ENCODE measurements around the gene SHC4. TPM values are rescaled to one million over a fixed set of nuclear protein-coding genes. Genes with fewer than 3 reads are reported as not detected.

The SHC4 gene
- total and polyA plus RNA-seq, 2 of the 13 experiments (the other 11 are each of a cell fraction or from before 2014, with no cell fraction given), result 0.04 TPM; not detected in 1

DNA sequence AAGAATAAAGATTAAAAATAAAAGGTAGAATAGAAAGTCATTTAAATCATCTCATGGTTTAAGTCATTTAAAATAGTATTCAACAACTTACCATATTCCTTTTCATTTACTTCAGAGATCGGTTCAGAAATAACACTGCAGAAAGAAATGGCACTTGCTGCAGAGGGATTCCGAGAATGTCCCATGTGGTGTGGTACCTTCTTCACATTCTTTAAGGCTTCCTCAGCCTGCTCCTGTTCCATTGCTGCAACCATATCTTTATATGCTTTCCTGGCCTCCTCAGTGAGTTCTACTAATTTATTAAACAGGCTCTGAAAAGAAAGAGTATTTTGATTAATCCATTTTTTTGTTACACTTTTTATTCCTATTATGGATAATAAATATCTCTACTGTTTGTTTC is 32.6 kb upstream of the SHC4 start:
- Histone ChIP-seq H3K27me3 (ENCODE audit: control insufficient read depth in 1 of 2, insufficient read depth in 2 of 2, low read length in 2 of 2) (no peaks in the 10 kb centered on the region), H2AFZ (ENCODE audit: low read length) (no peak overlapping the region), H3K9ac (ENCODE audit: insufficient read depth, low read depth, low read length) (no peak overlapping the region), H3K79me2 (ENCODE audit: insufficient read depth, low read length) (no peaks in the 10 kb centered on the region), H3K9me3 (ENCODE audit: low read length) (no peaks in the 10 kb centered on the region), H3K27ac (ENCODE audit: extremely low read length, insufficient read depth, low read length) (no peak overlapping the region), H4K20me1 (ENCODE audit: insufficient read depth, low read length) (no peaks in the 10 kb centered on the region), H3K4me1 (ENCODE audit: insufficient read depth, low read length) (no peaks in the 10 kb centered on the region), H3K4me2 (ENCODE audit: low read depth, low read length) (no peak overlapping the region), H3K36me3 (replicated peaks in 1 of 2; ENCODE audit: control insufficient read depth in 1 of 2, insufficient read depth in 2 of 2, low read length in 2 of 2) (peaks cover 6 to 62% of the 10 kb centered on the region in 2 experiments), H3K4me3 (replicated peaks in 1 of 3; ENCODE audit: insufficient read depth in 1 of 3, low read depth in 2 of 3, low read length in 3 of 3) (no peak overlapping the region)
- FAIRE-seq (no peak), DNase-seq (ENCODE audit: low spot score) (no peak), ATAC-seq (no peak)
- intact Hi-C loops (cut with micrococcal nuclease; ENCODE audit: unreplicated experiment), result no loop called here
- 100% methylated on average over 2 of the region's 2 CpGs for WGBS (ENCODE audit: low lambda C conversion rate)
- no peak for TF ChIP-seq NFYC (CRISPR knock-in tag; IDR thresholded peaks at IDR 0.05)
- TF ChIP-seq ZNF510 (CRISPR knock-in tag; IDR thresholded peaks at IDR 0.05; ENCODE audit: low read depth), result no peak
- no peak for TF ChIP-seq FOXJ3 (CRISPR knock-in tag; IDR thresholded peaks at IDR 0.05; ENCODE audit: borderline replicate concordance)
- TF ChIP-seq TMF1 (CRISPR knock-in tag; IDR thresholded peaks at IDR 0.05; ENCODE audit: low read depth), result no peak
- no peak for TF ChIP-seq ZNF713 (CRISPR knock-in tag; IDR thresholded peaks at IDR 0.05)
- TF ChIP-seq CENPX (CRISPR knock-in tag; IDR thresholded peaks at IDR 0.05), result no peak
- TF ChIP-seq MATR3 (CRISPR knock-in tag; IDR thresholded peaks at IDR 0.05), result no peak
- no peak for TF ChIP-seq GFI1 (CRISPR knock-in tag; IDR thresholded peaks at IDR 0.05; ENCODE audit: borderline replicate concordance)
- no peak for TF ChIP-seq IRX3 (CRISPR knock-in tag; IDR thresholded peaks at IDR 0.05; ENCODE audit: borderline replicate concordance, low read depth)
- TF ChIP-seq, protein P1, sequence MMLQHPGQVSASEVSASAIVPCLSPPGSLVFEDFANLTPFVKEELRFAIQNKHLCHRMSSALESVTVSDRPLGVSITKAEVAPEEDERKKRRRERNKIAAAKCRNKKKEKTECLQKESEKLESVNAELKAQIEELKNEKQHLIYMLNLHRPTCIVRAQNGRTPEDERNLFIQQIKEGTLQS (CRISPR knock-in tag; IDR thresholded peaks at IDR 0.05), result no peak
- no peak for TF ChIP-seq ZBTB42 (CRISPR knock-in tag; IDR thresholded peaks at IDR 0.05)
- no peak for TF ChIP-seq ONECUT2 (CRISPR knock-in tag; IDR thresholded peaks at IDR 0.05)
- TF ChIP-seq, protein P2, sequence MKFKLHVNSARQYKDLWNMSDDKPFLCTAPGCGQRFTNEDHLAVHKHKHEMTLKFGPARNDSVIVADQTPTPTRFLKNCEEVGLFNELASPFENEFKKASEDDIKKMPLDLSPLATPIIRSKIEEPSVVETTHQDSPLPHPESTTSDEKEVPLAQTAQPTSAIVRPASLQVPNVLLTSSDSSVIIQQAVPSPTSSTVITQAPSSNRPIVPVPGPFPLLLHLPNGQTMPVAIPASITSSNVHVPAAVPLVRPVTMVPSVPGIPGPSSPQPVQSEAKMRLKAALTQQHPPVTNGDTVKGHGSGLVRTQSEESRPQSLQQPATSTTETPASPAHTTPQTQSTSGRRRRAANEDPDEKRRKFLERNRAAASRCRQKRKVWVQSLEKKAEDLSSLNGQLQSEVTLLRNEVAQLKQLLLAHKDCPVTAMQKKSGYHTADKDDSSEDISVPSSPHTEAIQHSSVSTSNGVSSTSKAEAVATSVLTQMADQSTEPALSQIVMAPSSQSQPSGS (CRISPR knock-in tag; IDR thresholded peaks at IDR 0.05), result no peak
- no peak for TF ChIP-seq KLF16 (CRISPR knock-in tag; IDR thresholded peaks at IDR 0.05)
- TF ChIP-seq, protein P3, sequence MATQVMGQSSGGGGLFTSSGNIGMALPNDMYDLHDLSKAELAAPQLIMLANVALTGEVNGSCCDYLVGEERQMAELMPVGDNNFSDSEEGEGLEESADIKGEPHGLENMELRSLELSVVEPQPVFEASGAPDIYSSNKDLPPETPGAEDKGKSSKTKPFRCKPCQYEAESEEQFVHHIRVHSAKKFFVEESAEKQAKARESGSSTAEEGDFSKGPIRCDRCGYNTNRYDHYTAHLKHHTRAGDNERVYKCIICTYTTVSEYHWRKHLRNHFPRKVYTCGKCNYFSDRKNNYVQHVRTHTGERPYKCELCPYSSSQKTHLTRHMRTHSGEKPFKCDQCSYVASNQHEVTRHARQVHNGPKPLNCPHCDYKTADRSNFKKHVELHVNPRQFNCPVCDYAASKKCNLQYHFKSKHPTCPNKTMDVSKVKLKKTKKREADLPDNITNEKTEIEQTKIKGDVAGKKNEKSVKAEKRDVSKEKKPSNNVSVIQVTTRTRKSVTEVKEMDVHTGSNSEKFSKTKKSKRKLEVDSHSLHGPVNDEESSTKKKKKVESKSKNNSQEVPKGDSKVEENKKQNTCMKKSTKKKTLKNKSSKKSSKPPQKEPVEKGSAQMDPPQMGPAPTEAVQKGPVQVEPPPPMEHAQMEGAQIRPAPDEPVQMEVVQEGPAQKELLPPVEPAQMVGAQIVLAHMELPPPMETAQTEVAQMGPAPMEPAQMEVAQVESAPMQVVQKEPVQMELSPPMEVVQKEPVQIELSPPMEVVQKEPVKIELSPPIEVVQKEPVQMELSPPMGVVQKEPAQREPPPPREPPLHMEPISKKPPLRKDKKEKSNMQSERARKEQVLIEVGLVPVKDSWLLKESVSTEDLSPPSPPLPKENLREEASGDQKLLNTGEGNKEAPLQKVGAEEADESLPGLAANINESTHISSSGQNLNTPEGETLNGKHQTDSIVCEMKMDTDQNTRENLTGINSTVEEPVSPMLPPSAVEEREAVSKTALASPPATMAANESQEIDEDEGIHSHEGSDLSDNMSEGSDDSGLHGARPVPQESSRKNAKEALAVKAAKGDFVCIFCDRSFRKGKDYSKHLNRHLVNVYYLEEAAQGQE (IDR thresholded peaks at IDR 0.05; ENCODE audit: borderline replicate concordance in 1 of 2, low read depth in 1 of 2, low read length in 2 of 2), result no peak
- TF ChIP-seq ZFP36L2 (CRISPR knock-in tag; IDR thresholded peaks at IDR 0.05), result no peak
- TF ChIP-seq ZNF121 (CRISPR knock-in tag; IDR thresholded peaks at IDR 0.05), result no peak
- TF ChIP-seq ZNF616 (CRISPR knock-in tag; IDR thresholded peaks at IDR 0.05; ENCODE audit: low read depth), result no peak
- no TSS peak for BruUV-seq (replicated peaks)
- in situ Hi-C loops (cut with HindIII; ENCODE audit: extremely low pct_ligation_motif_present, low pct_unique_long_range_greater_than_20kb), result no loop called here
- CTCF ChIA-PET (ENCODE audit: low intra/inter-chr PET ratio, low total read pairs), result no interaction called here
- POLR2A ChIA-PET, result no interaction called here
